BJ (cell line): Measurements from ENCODE around the gene PRKD1. TPM values are rescaled to one million over a fixed set of nuclear protein-coding genes. Genes with fewer than 3 reads are reported as not detected.

Source experiments
- CTCF ChIA-PET: fragments of 350-600 bp; formaldehyde crosslinking; extraction: SDS; loops from one replicate; lab custom pipeline; 2021; ENCODE audit warnings: antibody characterized with exemption, inconsistent platforms; lab: Yijun Ruan, JAX
- POLR2A ChIA-PET: fragments of 300-600 bp; sonication (Branson Sonifier 250); formaldehyde crosslinking; extraction: SDS; loops from one replicate; lab custom pipeline; 2021; ENCODE audit warnings: antibody characterized with exemption; lab: Charles Lee
- DNase-seq: peaks from one replicate; pipeline ENCODE4 v3.0.0-alpha.2; 2011; ENCODE audit warnings: low read depth
- H3K27me3 ChIP-seq: 2 replicates; pipeline ENCODE4 v1.6.0; 2011; ENCODE audit warnings: low read length; ENCODE audit not compliant: control insufficient read depth, insufficient read depth
- H3K36me3 ChIP-seq: 2 replicates; pipeline ENCODE4 v1.5.1; 2011; ENCODE audit warnings: low read length; ENCODE audit not compliant: control insufficient read depth, insufficient read depth
- H3K4me3 ChIP-seq: 2 replicates; pipeline ENCODE4 v1.5.1; 2011; ENCODE audit warnings: low read depth, mild to moderate bottlenecking, control low read depth, low read length
- polyA plus RNA-seq: library from polyadenylated mRNA; depleted of rRNA; stranded (reverse); fragments of >200 nt; gene quantifications from 2 replicates; pipeline ENCODE4 v1.2.3, GENCODE V29; 2011
- TF ChIP-seq, protein P1 (sequence below): IDR thresholded peaks from 2 replicates; pipeline ENCODE4 v1.5.1; 2011; ENCODE audit warnings: low read depth, mild to moderate bottlenecking, control low read depth, inconsistent platforms, low read length, moderate library complexity; ENCODE audit not compliant: insufficient read depth

PRKD1 gene
- polyA plus RNA-seq, 1 experiment = 19.8 TPM

DNA sequence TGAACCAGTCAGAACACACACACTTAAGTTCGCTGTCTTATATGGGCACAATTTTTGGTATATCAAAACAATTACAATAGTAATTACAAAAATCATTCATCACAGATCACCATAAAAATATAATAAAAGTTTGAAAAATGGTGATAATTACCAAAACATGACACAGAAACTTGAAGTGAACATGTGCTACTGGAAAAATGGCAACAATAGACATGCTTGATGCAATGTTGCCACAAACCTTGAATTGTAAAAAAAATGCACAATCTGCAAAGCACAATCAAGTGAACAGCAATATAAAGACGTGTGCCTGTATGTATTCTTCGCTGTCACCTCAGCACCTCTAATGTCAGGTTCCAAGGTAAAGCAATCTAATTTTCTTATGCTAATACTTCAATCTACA, 117.6 kb downstream of the PRKD1 start:
- Histone ChIP-seq H3K36me3 (no peaks in the 10 kb centered on the region), H3K27me3 (no peaks in the 10 kb centered on the region), H3K4me3 (no peak overlapping the region)
- POLR2A ChIA-PET = no interaction called here
- CTCF ChIA-PET = no interaction called here
- TF ChIP-seq, protein P1, sequence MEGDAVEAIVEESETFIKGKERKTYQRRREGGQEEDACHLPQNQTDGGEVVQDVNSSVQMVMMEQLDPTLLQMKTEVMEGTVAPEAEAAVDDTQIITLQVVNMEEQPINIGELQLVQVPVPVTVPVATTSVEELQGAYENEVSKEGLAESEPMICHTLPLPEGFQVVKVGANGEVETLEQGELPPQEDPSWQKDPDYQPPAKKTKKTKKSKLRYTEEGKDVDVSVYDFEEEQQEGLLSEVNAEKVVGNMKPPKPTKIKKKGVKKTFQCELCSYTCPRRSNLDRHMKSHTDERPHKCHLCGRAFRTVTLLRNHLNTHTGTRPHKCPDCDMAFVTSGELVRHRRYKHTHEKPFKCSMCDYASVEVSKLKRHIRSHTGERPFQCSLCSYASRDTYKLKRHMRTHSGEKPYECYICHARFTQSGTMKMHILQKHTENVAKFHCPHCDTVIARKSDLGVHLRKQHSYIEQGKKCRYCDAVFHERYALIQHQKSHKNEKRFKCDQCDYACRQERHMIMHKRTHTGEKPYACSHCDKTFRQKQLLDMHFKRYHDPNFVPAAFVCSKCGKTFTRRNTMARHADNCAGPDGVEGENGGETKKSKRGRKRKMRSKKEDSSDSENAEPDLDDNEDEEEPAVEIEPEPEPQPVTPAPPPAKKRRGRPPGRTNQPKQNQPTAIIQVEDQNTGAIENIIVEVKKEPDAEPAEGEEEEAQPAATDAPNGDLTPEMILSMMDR = no peak
- no peak for DNase-seq

DNA sequence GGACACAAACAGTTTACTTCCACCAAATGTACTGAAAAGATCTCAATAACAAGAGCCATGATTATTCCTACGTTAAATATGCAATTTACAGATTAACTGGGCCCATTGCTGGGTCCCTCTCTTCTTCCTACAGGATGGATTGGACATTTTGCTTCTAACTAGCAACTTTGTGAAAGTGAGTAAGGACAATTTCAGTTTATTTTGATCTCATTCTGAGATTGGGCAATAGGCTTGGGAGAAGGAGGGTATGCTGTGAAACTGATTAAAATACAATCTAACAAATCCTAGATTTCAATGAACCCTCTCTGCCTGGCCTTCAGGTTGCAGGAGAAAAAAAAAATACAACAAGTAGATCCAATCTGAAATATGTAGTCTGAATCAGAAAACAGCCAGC, 121.5 kb downstream of the PRKD1 start:
- ChIA-PET CTCF (interaction anchor here (0.6 kb wide), 1 partner anchor 660 kb away, joined by 3 read pairs; no protein-coding TSS in a partner anchor), POLR2A (no interaction called here)
- no peak for DNase-seq
- H3K27me3 ChIP-seq = no peaks in the 10 kb centered on the region
- TF ChIP-seq, protein P1 = no peak
- no peak overlapping the region for H3K4me3 ChIP-seq
- H3K36me3 ChIP-seq = no peaks in the 10 kb centered on the region

GRCh38 chr14:29805415-29806123, 122.1 kb downstream of the PRKD1 start:
- no peaks in the 10 kb centered on the region for H3K27me3 ChIP-seq
- POLR2A ChIA-PET = no interaction called here
- H3K4me3 ChIP-seq = no peak overlapping the region
- H3K36me3 ChIP-seq = no peaks in the 10 kb centered on the region
- peak; percentile 33 for DNase-seq
- TF ChIP-seq, protein P1 = no peak
- CTCF ChIA-PET = interaction anchor here (0.6 kb wide), 1 partner anchor 659 kb away, joined by 3 read pairs; no protein-coding TSS in a partner anchor

DNA sequence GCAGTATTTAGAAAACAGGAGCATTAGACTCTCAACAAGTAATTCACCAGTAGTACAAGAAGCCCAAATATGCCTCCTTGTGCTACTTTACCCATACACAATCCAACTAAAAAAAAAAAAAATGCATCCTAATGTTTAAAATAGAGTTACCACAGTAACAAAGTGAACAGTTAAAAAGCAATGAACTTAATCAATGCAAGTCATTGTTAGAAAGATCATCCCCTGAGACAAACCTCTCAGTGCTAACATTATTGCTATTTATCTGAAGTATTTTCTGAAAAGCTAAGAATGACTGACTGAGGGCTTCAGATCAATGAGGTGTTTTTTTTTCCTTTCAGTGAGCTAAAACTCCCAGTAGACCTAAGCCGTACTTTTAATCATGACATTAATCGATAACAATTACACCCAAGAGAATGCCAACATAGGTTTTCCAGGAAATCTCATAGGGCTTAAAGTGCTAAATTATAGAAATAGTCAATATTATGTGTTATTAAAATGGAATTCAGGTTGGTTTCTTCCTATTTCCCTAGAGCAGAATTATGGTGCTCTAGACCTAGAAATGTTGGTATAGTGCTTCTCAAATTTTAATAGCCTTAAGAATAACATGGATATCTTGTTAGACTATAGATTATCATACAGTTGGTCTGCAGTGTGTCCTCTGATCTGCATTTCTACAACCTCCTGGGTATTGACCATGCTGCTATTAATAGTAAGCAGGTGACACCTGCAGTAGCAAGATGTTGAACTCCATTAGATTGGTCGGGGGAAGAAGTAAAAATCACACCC, 123.0 kb downstream of the PRKD1 start:
- TF ChIP-seq, protein P1 = no peak
- CTCF ChIA-PET = interaction anchor here (0.7 kb wide), 1 partner anchor 67 kb away, joined by 3 read pairs; no protein-coding TSS in a partner anchor
- POLR2A ChIA-PET = no interaction called here

DNA sequence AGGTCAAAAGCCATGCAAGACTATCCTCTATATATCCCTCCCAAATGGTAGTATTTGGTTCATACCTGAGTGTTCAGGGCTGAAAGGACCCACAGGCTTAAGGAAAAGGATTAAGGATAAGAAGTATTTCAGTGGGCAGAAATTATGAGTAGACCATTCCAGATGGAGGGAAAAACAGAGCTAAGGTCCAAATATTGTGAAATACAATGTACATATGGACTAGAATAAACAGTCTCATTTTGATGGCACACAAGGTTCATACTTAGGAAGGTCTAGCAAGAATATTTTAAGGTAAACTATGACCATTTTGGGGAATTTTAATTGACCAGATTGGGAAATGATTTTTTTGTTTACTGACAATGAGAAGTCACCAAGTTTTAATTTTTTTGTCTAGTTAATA, 124.6 kb downstream of the PRKD1 start:
- Histone ChIP-seq H3K27me3 (no peaks in the 10 kb centered on the region), H3K4me3 (no peak overlapping the region), H3K36me3 (no peaks in the 10 kb centered on the region)
- no peak for DNase-seq
- ChIA-PET POLR2A (no interaction called here), CTCF (interaction anchor here (1.0 kb wide), 1 partner anchor 11 kb away, joined by 3 read pairs; no protein-coding TSS in a partner anchor)
- TF ChIP-seq, protein P1 = no peak

More for the DNA sequence above, 123.0 kb downstream of the PRKD1 start:
- DNase-seq = no peak
- Histone ChIP-seq H3K36me3 (no peaks in the 10 kb centered on the region), H3K4me3 (no peak overlapping the region), H3K27me3 (no peaks in the 10 kb centered on the region)
